Measurements from ENCODE around the gene TANC1. TPM values are rescaled to one million over a fixed set of nuclear protein-coding genes. Genes with fewer than 3 reads are reported as not detected.
A peak's percentile ranks its signal among the peaks of the same experiment; 100 is the strongest.

TANC1 gene
- total RNA-seq, 1 donor, result 34.7 TPM

DNA sequence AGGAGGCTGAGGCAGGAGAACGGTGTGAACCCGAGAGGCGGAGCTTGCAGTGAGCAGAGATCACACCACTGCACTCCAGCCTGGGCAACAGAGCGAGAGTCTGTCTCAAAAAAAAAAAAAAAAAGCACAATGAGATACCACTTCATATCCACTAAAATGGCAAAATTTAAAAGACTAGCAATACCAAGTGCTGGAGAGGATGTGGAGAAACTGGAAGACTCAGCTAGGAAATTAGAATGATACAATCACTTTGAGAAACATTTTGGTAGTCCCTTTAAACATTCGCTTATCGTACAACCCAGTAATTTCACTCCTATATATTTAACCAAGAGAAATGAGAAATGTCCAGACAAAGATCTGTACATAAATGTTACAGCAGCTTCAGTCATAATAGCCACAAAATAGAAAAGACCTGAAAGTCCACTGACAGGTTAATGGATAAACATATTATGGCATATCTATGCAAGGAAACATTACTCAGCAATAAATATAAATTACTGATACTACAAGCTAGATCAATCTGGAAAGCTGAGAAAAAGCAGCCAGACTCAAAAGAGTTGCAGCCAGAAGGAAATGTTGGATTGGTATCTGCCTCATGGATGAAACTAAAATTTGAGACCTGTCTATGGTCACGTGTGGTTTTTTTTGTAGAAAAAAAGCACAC lies 278.0 kb downstream of the TANC1 start:
- Histone ChIP-seq H3K27ac (ENCODE audit: low read depth, low read length) (no peak overlapping the region), H2AFZ (ENCODE audit: low read length) (no peak overlapping the region), H3K79me2 (ENCODE audit: insufficient read depth, low read length) (no peaks in the 10 kb centered on the region), H3K4me3 (ENCODE audit: insufficient read depth, low read length) (no peak overlapping the region), H3K27me3 (ENCODE audit: insufficient read depth, low read length) (no peaks in the 10 kb centered on the region), H3K4me2 (ENCODE audit: insufficient read depth, low read length) (no peak overlapping the region), H3K36me3 (ENCODE audit: insufficient read depth, low read length) (peaks cover 12% of the 10 kb centered on the region), H3K9me3 (ENCODE audit: low read depth, low read length) (no peaks in the 10 kb centered on the region), H4K20me1 (ENCODE audit: insufficient read depth, low read length) (no peaks in the 10 kb centered on the region), H3K4me1 (ENCODE audit: insufficient read depth, low read length) (peaks cover 10% of the 10 kb centered on the region)
- DNase-seq (ENCODE audit: insufficient read length, low spot score, missing footprints), result peak; percentile 19
- TF ChIP-seq, protein P1, sequence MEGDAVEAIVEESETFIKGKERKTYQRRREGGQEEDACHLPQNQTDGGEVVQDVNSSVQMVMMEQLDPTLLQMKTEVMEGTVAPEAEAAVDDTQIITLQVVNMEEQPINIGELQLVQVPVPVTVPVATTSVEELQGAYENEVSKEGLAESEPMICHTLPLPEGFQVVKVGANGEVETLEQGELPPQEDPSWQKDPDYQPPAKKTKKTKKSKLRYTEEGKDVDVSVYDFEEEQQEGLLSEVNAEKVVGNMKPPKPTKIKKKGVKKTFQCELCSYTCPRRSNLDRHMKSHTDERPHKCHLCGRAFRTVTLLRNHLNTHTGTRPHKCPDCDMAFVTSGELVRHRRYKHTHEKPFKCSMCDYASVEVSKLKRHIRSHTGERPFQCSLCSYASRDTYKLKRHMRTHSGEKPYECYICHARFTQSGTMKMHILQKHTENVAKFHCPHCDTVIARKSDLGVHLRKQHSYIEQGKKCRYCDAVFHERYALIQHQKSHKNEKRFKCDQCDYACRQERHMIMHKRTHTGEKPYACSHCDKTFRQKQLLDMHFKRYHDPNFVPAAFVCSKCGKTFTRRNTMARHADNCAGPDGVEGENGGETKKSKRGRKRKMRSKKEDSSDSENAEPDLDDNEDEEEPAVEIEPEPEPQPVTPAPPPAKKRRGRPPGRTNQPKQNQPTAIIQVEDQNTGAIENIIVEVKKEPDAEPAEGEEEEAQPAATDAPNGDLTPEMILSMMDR (IDR thresholded peaks at IDR 0.05; ENCODE audit: extremely low read depth, low read depth, low read length), result no peak

DNA sequence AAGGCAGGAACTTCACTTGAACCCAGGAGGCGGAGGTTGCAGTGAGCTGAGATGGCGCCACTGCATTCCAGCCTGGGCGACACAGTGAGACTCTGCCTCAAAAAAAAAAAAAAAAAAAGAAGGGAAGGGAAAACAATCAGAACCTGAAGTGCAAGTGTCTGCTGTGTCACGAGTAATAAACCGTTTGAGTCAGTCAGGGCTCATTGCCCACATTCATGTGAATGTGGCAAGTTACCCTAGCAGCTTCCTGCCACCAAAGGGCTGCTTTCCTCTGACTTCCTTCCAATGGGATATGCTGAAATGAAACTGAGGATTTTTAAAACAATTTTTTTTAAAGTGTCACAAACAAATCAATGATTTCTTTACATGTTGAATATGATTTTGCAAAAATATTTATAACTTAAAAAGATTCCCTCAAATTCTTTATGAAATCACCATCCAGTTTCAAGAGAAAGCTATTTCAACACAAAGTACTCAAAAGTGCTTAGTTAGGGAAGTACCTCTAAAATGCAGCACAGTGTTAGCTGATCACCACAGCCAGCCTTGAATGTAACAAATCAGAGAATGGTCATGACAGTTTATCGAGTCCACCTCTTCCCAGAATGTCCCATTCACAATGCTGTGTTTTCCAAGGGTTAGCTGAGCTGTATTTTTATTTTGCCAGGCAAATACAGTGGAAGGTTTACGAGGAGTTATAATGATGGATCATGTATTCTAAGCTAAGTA lies 281.7 kb downstream of the TANC1 start:
- TF ChIP-seq, protein P1 (IDR thresholded peaks at IDR 0.05; ENCODE audit: extremely low read depth, low read depth, low read length), result no peak
- H3K4me3 ChIP-seq (ENCODE audit: insufficient read depth, low read length), result no peak overlapping the region
- peak overlapping the region; percentile 54 for H3K4me2 ChIP-seq (ENCODE audit: insufficient read depth, low read length)
- H3K4me1 ChIP-seq (ENCODE audit: insufficient read depth, low read length), result peaks cover 10% of the 10 kb centered on the region
- no peak overlapping the region for H2AFZ ChIP-seq (ENCODE audit: low read length)
- H3K9me3 ChIP-seq (ENCODE audit: low read depth, low read length), result no peaks in the 10 kb centered on the region
- DNase-seq (ENCODE audit: insufficient read length, low spot score, missing footprints), result peak; percentile 91
- H3K36me3 ChIP-seq (ENCODE audit: insufficient read depth, low read length), result peaks cover 6% of the 10 kb centered on the region
- no peaks in the 10 kb centered on the region for H3K79me2 ChIP-seq (ENCODE audit: insufficient read depth, low read length)
- H3K27me3 ChIP-seq (ENCODE audit: insufficient read depth, low read length), result no peaks in the 10 kb centered on the region
- peak overlapping the region; percentile 76 for H3K27ac ChIP-seq (ENCODE audit: low read depth, low read length)
- H4K20me1 ChIP-seq (ENCODE audit: insufficient read depth, low read length), result no peaks in the 10 kb centered on the region

DNA sequence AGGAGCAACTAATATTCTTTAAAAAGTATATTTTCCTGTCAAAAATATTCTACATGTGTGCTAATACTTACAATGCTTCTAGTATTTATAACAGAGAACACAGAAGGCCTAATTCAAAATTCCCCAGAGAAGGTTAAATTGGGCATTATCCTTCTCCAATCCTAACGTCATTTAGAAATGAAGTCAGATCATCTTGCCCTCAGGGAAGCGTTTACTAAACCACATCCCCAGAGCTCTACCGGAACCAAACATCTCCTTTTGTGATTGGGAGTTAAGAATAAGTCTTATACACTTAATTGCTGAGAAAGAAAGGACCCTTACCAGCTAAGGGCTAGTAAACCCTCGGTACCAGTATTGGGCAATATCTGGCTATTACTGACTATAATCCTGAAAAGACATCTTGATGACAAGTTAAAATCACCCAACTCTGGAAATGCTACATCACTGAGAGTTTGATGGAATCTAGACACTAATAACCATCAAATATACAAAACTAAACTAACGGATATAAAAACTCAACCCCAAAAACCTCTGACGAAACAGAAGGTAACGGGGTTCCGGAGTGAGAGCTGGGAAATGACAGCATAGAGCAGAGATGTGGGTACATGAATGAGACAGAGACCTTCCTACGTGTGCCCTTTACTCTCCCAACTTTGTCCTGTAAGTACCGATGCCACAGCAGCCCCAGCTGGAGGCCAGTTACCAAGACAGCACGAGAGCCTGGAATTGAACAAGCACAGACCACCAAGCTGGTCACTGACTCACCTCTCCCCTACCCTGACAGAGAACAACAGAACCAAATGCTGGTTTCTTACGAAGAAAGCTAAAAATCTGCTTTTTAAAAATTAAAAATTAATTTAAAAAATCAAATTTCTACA lies 283.1 kb downstream of the TANC1 start:
- Histone ChIP-seq H3K79me2 (ENCODE audit: insufficient read depth, low read length) (no peaks in the 10 kb centered on the region), H3K4me3 (ENCODE audit: insufficient read depth, low read length) (no peak overlapping the region), H2AFZ (ENCODE audit: low read length) (no peak overlapping the region), H3K36me3 (ENCODE audit: insufficient read depth, low read length) (peaks cover 3% of the 10 kb centered on the region), H3K27ac (ENCODE audit: low read depth, low read length) (no peak overlapping the region), H3K4me1 (ENCODE audit: insufficient read depth, low read length) (peaks cover 10% of the 10 kb centered on the region), H3K27me3 (ENCODE audit: insufficient read depth, low read length) (no peaks in the 10 kb centered on the region), H4K20me1 (ENCODE audit: insufficient read depth, low read length) (no peaks in the 10 kb centered on the region), H3K9me3 (ENCODE audit: low read depth, low read length) (no peaks in the 10 kb centered on the region), H3K4me2 (ENCODE audit: insufficient read depth, low read length) (no peak overlapping the region)
- TF ChIP-seq, protein P1 (IDR thresholded peaks at IDR 0.05; ENCODE audit: extremely low read depth, low read depth, low read length), result no peak
- no peak for DNase-seq (ENCODE audit: insufficient read length, low spot score, missing footprints)

Data from osteoblast (primary cell).